GF-D8 (cell line): ENCODE data around the gene DNASE2.
A peak's percentile ranks its signal among the peaks of the same experiment; 100 is the strongest.
"Not testable (repeated sequence)": the region's sequence is repeated elsewhere in the genome, so short reads cannot be mapped to it uniquely, and the experiment has no call there.

ENCODE experiments used
- DNase-seq: peaks from one replicate; lab custom pipeline; 2025; lab: John Stamatoyannopoulos, UW

The DNASE2 gene

GRCh38 chr19:12864721-12865715, 16.2 kb downstream of the DNASE2 start:
- DNase-seq, result no peak

- no peak for DNase-seq
These were observed 17.1 kb downstream of the DNASE2 start for GRCh38 chr19:12864143-12864542.

GRCh38 chr19:12859546-12859945, 21.7 kb downstream of the DNASE2 start:
- DNase-seq, result no peak

GRCh38 chr19:12858041-12858928, 23.0 kb downstream of the DNASE2 start:
- no peak for DNase-seq

GRCh38 chr19:12856653-12857052, 24.6 kb downstream of the DNASE2 start:
- no peak for DNase-seq

- DNase-seq, result peak; percentile 9
These were observed 33.8 kb downstream of the DNASE2 start for GRCh38 chr19:12847159-12848139.

- not testable (repeated sequence) for DNase-seq
These were observed 34.6 kb downstream of the DNASE2 start for GRCh38 chr19:12846613-12847012.

GRCh38 chr19:12843999-12844732, 37.1 kb downstream of the DNASE2 start:
- DNase-seq, result no peak

GRCh38 chr19:12843328-12843727, 37.9 kb downstream of the DNASE2 start:
- no peak for DNase-seq

- DNase-seq, result no peak
These were observed 38.7 kb downstream of the DNASE2 start for GRCh38 chr19:12842511-12842910.

GRCh38 chr19:12841094-12841493, 40.2 kb downstream of the DNASE2 start:
- DNase-seq, result no peak

GRCh38 chr19:12840091-12841079, 40.9 kb downstream of the DNASE2 start:
- DNase-seq, result no peak

- DNase-seq, result no peak
These were observed 42.1 kb downstream of the DNASE2 start for GRCh38 chr19:12838886-12839756.

GRCh38 chr19:12838182-12838885, 42.9 kb downstream of the DNASE2 start, which contains the start of gene MAST1:
MAST1 (plus strand) TSS chr19:12838515; CDS start chr19:12838573, 58 bp downstream.
- no peak for DNase-seq

- DNase-seq, result no peak
These were observed 44.0 kb downstream of the DNASE2 start for GRCh38 chr19:12837225-12837624.

GRCh38 chr19:12836529-12836863, 44.8 kb downstream of the DNASE2 start:
- DNase-seq, result no peak

- no peak for DNase-seq
These were observed 46.1 kb downstream of the DNASE2 start for GRCh38 chr19:12834976-12835757.
